ENCODE results near the gene ZGPAT. TPM values are rescaled to one million over a fixed set of nuclear protein-coding genes. Genes with fewer than 3 reads are reported as not detected.

Gene ZGPAT
- total RNA-seq, 1 donor, result 11.8 TPM

DNA sequence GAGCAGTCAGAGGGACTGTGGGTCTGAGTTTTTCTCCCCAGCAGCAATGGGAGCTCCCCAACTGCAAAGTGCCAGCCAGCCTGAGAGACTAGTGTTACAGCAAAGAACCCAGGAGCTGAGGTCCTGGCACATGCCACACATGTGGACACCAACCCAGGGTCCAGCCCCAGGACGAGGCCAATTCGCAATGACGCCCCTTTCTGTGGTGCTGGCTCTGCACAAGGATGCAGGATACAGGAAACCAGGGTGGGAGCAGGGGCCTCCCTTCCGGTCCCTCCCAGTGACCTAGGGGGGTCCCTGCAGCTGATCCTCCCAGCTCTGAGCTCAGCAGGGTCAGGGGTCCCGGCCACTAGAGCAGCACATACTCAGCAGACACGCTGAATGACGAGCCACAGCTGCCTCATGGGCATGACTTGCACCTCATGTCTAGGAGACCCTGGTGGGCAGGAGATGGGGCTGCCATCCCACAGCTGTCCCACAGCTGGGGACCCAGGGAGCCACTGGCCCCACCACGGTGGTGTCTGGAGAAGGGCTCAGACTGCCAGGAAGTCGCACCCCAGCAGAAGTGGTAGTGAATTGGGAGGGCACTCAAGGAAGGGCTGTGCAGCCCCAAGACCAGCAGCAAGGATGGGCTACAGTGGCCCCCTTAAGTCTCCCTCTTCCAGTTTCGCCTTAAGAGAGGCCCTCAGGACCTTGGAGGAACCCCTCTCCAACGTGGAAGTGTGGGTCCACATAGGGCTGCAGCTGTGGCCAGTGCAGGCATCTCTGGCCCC, 3.7 kb upstream of the ZGPAT start:
- TF ChIP-seq CTCF (IDR thresholded peaks at IDR 0.05; ENCODE audit: insufficient read depth, low read length), result no peak
- no peak for DNase-seq (ENCODE audit: low read depth)
- no peak overlapping the region for H3K4me3 ChIP-seq (ENCODE audit: low read depth, low read length)

- no peak for TF ChIP-seq CTCF (IDR thresholded peaks at IDR 0.05; ENCODE audit: insufficient read depth, low read length)
- no peak for DNase-seq (ENCODE audit: low read depth)
Measured at GRCh38 chr20:63704749-63705117, 3.1 kb upstream of the ZGPAT start.

DNA sequence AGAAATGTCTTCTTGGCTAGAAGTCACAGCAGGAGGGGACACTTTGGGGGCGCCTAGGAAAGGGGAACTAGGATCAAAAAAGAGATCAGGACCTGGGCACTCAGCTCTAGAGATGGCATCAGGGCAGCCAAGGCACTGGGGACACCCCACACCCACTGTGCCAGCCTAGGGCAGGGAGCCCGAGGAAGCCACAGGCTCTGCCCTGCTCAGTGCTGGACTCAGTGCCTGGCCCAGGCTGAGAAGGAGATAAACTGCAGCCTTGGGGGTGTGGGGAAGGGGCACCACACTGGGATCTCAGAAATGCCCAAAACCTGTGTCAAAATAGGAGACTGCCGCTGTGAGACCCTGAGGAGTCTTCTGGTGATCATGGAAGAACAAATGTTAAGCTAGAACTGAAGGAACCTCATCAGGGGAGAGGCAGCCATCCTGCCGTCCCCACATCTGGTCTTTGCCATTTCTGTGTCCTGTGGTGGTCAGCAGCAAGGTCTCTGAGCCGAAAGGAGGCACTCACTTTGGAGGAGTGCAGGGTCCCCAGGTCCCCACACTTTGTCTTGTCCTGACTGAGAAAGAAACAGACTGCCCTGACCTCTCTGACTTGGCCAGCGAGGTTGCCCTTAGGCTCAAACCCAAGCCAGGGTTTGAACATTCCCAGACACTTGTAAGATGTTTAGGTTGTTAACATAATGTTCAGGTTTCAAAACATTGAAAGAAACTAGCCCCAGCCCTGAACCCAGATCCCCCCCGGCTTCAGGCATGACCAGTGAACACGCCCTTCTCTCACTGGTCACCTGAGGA, 2.4 kb upstream of the ZGPAT start:
- TF ChIP-seq CTCF (IDR thresholded peaks at IDR 0.05; ENCODE audit: insufficient read depth, low read length), result no peak
- H3K4me3 ChIP-seq (ENCODE audit: low read depth, low read length), result no peak overlapping the region

More at GRCh38 chr20:63704749-63705117, 3.1 kb upstream of the ZGPAT start:
- no peak overlapping the region for H3K4me3 ChIP-seq (ENCODE audit: low read depth, low read length)

GRCh38 chr20:63706027-63706695, 1.7 kb upstream of the ZGPAT start:
- H3K4me3 ChIP-seq (ENCODE audit: low read depth, low read length), result peak overlapping the region; percentile 84
- no peak for DNase-seq (ENCODE audit: low read depth)
- TF ChIP-seq CTCF (IDR thresholded peaks at IDR 0.05; ENCODE audit: insufficient read depth, low read length), result no peak

More for the DNA sequence above, 2.4 kb upstream of the ZGPAT start:
- DNase-seq (ENCODE audit: low read depth), result no peak

- peak overlapping the region; percentile 84 for H3K4me3 ChIP-seq (ENCODE audit: low read depth, low read length)
- peak; percentile 25 for TF ChIP-seq CTCF (IDR thresholded peaks at IDR 0.05; ENCODE audit: insufficient read depth, low read length)
- DNase-seq (ENCODE audit: low read depth), result peak; percentile 22
Measured at GRCh38 chr20:63706852-63707557, 834 bp upstream of the ZGPAT start.
